GM03348 (cell line): ENCODE data around the gene CEP63.

Experiments used
- DNase-seq: peaks from one replicate; pipeline ENCODE4 v3.0.0; 2012; ENCODE audit warnings: low spot score

The CEP63 gene

DNA sequence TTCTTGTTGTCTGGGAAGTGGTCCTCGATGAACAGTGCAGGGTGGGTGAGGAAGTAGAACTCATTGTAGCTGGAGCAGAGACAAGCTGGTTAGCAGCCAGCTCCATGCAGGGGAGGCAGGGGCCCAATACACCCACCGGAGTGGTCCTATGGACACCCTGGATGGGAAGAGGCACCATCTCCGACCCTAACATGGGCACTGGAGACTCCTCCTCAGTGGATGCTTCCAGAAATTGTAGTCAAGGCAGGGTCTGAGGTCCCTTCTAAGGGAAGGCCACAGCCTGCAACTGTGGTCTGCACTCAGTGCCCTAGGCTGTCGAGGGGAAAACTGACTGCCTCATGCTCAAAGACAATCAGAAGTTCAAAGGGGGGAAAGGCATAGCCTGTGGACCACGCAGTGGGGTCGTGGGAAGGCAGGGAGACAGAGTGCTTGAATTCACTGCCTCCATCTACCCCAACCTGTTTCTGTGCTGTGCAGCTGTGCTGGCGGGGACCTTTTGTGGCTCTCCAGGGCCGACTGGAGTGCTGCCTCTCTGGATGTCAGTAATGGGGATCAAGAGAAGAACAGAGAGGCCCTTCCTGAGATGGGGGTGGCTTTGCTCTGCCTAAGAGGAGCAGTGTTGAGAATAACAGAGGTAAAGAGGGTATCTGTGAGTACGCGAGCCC lies 123.0 kb downstream of the CEP63 start:
- DNase-seq = no peak

DNA sequence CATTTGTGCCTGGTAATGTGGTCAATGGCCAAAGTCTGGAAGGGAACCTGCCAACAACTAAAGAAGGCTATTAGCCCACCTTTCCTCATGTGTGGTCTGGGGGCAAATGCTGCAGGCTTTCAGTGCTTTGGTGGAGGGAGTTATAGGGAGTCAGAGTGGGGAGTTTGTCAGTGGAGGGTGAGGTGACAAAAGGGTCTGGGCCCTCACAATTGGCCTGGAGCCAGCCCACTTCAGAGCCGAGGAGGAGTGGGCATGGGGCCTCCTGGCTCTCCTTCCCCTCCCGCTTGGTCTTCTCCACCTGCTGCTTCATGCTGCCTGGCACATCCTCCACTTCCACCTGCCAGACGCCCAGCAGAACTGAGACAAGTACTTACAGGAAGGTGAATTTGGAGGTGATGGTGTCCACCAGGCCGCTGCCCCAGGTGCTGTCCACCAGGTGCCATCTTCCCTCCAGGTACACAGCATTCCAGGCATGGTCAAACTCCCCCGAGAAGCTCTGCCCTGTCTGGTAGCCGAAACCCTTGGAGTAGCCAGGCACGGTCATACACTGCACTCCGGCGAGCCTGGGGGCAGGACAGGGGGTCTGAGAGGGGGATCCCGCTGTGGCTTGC lies 124.1 kb downstream of the CEP63 start:
- no peak for DNase-seq

DNA sequence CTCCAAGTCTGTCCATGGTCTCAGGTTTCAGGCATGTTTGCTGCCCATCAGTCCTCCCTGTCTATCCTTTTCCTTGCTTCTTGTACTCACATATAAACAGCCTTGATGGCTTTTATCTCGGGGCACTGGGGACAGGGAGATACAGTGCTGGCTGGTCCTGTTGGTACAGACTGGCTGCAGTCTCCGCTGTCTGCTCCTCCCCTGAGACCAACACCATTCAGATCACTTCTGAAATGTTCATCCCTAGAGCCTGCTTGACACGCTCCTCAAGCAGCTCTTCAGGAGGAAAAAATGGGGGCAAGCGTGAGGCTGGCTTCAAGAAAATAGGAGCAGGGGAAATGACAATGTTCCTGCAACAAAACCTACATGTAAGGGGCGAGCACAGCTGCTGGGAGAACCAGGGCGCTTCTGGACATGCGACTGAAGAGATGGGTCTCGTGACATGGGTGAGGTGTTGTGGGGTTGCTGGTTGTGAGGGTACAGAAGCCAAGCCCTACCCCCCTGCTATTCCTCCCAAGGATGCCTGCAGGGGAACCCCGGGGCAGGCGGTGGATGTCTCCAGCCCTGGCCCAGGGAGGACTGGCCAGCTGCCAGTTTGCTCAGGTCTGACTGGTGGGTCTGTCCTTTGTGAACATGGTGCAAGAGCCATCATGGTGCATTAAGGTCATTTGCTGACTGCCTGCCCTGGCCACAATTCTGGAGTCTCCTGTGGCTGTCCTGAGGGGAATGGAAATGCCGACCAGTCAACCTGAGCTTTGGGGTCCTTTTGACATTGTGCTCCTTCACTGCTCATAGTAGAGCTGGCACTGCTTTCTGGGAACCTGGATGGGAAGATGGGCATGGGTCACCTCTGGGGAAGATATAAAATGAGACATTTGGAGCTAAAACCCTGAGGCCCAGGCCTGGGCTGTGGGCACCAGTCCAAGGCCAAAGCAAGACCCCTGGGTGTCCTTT lies 124.9 kb downstream of the CEP63 start:
- no peak for DNase-seq

DNA sequence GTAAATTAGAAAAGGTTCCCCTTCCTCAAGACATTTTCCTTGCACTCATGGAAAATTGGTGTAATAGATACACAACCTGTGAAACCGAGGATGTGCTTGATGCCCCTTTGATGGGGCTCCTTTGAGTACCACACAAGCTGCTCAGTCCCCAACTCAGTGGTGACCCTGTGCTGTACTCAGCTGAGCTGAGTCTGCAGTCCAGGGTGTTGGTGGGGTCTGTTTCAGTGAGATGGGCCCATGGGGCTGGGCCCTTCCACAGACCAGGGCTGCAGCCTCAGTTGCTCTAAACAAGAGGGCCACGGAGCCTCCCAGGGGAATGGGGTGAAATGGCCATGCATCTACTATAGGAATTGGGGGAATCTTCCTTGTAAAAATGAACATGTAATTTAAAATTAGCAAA lies 125.7 kb downstream of the CEP63 start:
- DNase-seq = no peak

DNA sequence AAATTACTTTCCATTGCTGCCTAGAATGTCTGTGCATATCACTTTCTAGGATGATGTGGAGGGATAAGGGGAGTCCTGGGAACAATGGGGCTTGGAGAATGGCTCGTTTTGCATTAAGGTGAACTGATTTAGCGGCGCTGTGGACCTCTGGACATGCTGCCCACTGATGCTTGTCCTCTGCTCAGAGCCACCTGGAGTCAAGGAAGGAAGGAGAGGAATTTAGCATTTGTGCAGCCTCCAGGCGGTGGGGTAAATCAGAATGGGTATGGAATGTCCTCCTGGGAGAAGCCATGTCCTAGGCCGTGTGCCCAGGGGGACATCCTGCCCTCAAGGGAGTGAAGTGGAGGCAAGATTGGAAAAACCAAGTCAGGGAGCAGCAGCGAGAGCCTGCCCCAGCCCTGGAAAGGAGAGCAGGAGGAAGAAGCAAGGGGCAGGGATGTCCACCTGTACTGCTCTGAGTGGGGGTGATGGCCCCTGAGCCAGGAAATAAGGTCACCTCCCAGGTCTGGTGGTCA lies 127.2 kb downstream of the CEP63 start:
- DNase-seq = no peak

DNA sequence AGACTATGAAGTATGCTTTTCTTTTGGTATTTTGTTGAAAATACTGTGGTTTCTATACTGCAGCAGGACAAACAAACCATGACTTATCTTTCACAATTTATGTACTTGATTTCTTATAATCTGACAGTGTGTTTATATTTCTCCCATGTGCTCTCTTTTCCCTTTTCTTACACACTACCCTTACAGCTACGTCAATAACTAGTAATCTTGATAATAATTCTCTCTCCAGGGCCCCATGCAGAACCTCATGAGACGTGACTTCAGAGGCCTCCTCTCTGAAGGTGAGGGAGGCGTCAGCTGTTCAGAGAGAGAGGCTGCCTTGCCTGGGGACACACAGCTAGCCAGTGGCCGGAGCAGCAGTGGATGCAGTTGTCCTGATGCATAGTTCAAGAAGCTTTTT lies 129.1 kb downstream of the CEP63 start:
- DNase-seq = no peak

DNA sequence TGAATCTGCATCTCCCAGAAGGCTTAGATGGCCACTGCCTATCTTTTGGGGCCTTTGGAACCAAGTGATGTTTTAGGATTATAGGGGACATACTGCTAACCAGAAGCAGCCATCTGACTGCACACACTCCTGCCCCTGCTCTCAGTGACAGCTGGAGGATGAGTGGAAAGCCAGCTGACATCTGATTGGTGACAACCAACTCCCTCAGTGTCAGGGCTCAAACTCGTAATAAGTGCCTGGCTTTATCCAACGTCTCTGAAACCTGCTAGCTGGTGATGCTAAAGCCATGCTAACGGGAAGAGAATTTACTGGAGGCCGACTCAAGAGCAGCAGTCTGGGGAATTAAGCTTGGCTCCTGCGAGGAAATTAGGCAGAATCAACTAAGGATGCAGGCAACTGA lies 129.9 kb downstream of the CEP63 start:
- no peak for DNase-seq

DNA sequence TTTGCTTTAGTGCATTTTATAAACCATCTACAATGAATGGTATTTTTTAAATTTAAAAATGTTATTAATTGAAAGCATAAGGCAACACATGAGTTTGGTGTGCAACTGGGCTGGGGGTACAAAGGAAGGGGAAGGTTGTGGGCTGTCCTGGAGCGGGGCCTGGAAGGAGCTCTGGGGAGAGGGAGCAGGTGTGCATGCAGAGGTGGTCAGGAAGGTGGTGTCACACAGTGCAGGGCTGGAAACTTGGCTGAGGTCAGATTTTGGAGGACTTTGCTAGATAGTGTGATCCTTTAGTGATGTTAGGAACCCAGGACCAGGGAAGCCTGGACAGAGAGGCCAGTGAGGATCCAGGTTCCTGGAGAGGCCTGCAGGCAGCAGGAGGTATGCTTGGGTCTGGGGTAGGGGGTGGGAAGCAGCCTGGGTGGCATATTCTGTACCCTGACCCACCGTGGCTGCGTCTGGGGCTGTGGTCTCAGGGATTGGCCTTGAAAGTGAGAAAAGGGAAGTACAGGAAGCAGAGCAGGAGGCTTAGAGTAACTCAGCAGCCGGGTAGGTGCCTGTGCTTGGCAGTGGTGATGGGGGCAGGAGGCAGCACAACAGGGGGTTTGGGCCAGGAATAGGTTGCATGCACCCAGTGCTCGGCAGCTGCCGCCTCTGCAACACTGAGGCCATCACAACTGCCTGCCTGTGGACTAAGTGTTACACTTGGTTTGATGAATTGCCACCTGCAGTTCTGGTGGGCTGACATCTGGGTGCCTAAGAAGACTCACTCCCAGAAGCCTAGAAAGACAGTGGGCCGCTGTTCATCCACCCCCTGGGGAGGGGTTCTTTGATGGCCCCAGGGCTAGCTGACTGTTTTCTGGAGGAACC lies 132.0 kb downstream of the CEP63 start:
- no peak for DNase-seq

DNA sequence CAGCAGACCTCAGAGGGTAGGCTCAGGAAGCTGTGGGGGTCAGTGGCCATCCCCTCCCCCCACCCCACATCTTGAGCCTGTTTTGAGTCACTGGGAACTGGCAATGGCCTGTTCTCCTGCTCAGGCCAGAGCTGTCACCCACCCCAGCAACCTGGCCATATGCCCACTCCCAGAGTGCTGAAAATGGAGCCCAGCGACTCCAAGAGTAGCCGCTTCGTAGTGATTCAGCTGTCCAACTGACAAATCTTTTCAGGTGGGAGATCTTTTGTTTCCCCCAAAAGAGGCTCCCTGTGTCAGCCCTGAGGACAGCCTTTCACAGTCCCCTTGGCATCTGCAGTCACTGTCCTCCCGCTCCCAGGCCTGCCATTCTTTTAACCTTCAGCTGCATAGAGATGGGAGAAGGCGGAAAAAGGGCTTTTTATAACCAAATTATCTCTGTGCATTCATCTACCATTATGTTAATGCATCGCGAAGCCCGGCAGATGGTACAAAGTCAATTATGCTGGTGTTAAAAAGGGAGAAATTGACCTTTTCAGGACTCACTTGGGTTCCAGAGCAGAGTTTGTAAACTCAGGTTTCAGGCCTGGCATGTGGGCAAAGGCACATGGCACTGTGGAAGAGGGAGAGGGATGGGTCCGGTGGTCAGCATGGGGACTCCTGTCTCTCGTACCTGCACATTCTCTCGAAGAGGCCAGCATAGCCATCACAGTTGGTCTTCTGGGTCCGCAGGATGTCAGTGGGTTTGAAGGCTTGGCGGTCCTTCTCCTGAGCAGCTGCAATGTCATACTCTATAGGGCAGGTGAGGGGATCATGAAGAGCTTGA lies 132.8 kb downstream of the CEP63 start:
- no peak for DNase-seq

DNA sequence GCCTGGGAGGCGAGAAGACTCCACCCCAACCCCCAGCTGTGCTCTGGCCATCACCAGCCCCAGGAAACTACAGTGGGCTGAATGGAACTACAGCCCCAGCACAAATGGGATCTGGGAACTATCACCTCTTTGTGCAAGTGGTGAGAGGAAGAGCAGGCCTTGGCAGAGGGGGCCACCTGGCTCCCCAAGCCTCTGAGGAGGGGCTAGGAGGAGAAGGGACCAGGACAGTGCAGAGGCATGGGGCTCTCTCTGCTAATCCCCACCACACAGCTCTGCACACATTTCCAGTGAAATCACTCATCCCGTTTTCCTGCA lies 133.4 kb downstream of the CEP63 start:
- DNase-seq = no peak

DNA sequence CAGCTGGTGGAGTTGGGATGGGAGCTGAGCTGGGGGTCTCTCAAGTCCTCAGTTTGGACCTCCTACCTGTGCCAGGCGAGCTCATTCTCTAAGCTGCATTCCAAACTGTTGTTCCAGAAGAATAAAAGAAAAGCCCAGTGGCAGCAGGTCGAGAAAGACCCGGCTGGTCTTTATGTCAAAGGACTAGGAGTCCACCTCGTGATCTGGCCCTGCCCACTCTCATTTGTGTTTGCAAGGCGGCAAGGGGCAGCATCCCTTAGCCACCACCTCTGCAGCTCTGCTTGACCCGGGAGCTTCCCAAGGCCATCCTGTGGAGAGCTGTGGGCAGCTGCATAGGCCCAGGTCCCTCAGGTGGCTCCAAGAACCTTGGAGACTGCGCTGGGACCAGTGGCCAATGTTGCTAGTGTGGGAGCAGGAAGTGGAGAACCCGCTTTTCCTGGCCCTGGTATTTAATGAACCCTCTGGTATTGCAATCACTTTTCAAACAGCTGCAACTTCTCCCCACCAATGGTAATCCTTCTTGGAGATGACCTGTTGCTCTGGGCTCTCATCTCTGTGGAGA lies 134.1 kb downstream of the CEP63 start:
- DNase-seq = no peak

DNA sequence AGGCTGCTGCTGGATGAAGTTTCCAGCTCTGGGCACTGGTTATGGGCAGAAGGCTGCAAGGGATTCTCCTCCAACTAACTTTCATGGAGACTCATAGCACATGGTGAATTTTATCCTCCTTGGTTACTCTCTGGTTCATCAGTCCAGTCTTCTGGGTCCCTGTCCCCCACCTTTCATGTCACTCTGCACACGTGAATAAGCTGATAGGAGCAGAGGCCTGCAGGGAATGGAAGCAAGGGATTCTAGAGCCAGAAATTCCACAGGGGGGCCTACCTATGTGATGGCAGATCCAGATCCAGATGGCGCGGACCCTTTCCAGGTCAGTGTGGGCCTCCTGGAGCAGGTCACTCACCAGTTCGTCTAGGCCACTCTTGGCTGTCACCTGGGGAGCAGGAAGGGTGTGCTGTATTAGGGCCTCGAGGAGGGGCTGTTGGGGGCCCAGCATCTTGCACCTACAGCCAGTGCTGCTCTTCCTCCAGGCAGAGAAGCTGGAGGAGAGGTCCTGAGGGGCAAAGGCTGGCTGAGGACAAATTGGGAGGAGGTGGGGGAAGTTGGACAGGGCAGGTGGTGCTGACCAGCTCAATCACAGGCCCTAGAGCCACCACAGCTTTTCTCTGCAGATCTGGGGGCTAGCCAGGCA lies 134.7 kb downstream of the CEP63 start:
- DNase-seq = no peak

DNA sequence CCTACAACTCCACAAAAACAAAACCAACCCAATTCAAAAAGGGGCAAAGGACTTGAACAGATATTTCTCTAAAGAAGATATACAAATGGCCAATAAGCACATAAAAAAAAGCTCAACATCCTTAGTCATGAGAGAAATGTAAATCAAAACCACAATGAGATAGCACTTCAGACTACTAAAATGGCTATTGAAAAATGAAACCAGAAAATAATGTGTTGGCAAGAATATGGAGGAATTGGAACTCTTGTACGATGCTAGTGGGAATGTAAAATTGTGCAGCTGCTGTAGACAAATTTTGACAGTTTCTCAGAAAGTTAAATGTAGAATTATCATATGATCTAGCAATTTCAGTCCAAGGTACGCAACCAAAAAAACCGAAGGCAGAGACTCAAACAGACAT lies 136.0 kb downstream of the CEP63 start:
- DNase-seq = no peak

DNA sequence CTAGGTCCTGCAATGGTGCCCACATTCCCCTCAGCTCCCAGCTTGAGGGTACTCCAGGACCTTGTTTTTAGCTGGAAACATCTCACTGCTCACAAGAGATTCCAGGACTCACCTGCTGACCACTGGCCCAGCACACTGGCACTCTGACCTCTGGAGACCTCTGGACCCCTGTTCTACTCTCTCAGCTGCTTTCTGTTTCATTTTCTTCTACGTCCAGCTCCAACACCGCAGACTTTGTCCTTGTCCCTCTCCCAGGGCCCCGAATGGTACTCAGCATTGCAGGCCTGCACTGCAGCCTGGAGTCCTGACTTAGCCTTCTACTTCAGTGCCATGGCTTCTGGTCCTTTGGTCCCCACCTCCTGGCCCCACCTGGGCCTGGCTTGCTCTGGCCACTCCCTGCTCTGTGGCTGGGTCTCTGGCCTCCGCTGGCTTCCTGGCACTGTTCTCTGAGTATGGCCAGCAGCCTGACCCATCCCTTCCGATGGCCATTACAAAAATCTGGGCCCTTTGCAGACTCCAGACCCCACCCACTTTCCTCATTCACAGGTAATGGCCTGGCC lies 137.0 kb downstream of the CEP63 start:
- DNase-seq = no peak

DNA sequence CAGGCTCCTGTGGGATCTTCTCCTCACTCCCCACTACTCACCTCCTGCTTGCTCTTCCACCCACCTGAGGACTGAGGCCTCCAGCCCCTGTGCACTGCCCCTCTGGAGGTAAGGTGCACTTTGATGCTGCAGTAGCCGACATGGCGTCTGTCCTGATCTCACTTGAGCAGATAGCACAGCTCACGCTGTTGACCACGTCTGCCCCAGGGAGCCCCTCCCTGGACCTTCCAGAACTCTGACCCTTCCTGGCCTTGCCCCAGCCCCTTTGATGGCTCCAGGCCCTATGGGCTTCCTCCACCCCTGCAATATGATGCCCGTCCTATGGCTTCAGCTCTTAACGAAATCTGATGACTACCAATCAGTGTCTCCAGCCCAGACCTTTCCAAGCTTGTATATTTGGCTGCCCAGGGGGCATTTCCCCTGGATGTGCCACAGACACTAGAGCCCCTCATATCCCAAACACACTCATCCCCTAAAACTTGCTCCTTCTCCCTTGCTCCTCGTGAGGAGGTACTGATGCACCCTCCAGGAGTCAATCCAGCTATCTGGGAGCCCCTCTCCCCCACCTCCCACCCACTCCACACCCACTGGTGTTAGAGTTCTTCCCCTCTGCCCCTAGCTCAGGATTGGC lies 137.9 kb downstream of the CEP63 start:
- DNase-seq = no peak
